ENCODE data around the gene PLCB3. TPM values are rescaled to one million over a fixed set of nuclear protein-coding genes. Genes with fewer than 3 reads are reported as not detected.
A peak's percentile ranks its signal among the peaks of the same experiment; 100 is the strongest.
"Not testable (repeated sequence)": the region's sequence is repeated elsewhere in the genome, so short reads cannot be mapped to it uniquely, and the experiment has no call there.

The PLCB3 gene
- total RNA-seq, 1 experiment from 2014 or later, result 40.6 TPM

GRCh38 chr11:64245797-64246620 is 5.3 kb upstream of the PLCB3 start:
- Histone ChIP-seq H3K4me1 (peaks cover 32% of the 10 kb centered on the region), H3K27me3 (replicated peaks; ENCODE audit: control insufficient read depth, insufficient read depth, low read length) (no peaks in the 10 kb centered on the region), H3K36me3 (ENCODE audit: control insufficient read depth, insufficient read depth, low read length) (0 out of 2 replicates have a peak, but pooled peaks cover 3% of the 10 kb centered on the region), H3K9me3 (no peaks in the 10 kb centered on the region), H3K4me3 (ENCODE audit: low read depth, low read length) (peak overlapping the region; percentile 90)
- peak; percentile 72 to 85 for DNase-seq
- no peak for TF ChIP-seq CTCF (IDR thresholded peaks at IDR 0.05; ENCODE audit: insufficient read depth in 1 of 2, low read depth in 1 of 2, low read length in 1 of 2, severe bottlenecking in 1 of 2, unreplicated experiment in 1 of 2)
- ChIA-PET CTCF (interaction anchor here (0.5 to 1.5 kb wide), 8 partner anchors 8 to 1029 kb away, joined by 3 to 6 read pairs (median 4); partner anchors contain the start of gene NAA40), POLR2A (interaction anchor here (0.5 to 2.0 kb wide), 6 partner anchors 16 to 611 kb away, joined by 3 to 22 read pairs (median 4); partner anchors contain the start of genes DNAJC4, PRDX5, STIP1 and TRMT112)
- no TSS peak for BruUV-seq (replicated peaks)
- peaks cover 57% of the 10 kb centered on the region for H3K36me3 Mint-ChIP-seq (ENCODE audit: insufficient read depth, unreplicated experiment)
- no peaks in the 10 kb centered on the region for H3K9me3 Mint-ChIP-seq (ENCODE audit: unreplicated experiment)
- H3K27me3 Mint-ChIP-seq (ENCODE audit: insufficient read depth, unreplicated experiment), result no peaks in the 10 kb centered on the region
- intact Hi-C loops (cut with micrococcal nuclease; ENCODE audit: unreplicated experiment), result no loop called here
- H3K27ac Mint-ChIP-seq (ENCODE audit: unreplicated experiment), result peak overlapping the region; percentile 90
- peak overlapping the region; percentile 97 for H3K4me3 Mint-ChIP-seq (ENCODE audit: unreplicated experiment)
- peaks cover 20% of the 10 kb centered on the region for H3K4me1 Mint-ChIP-seq (ENCODE audit: low read depth, unreplicated experiment)

- H3K27me3 Mint-ChIP-seq (ENCODE audit: insufficient read depth, unreplicated experiment); H3K9me3 Mint-ChIP-seq (ENCODE audit: unreplicated experiment); DNase-seq; BruUV-seq (replicated peaks); H3K9me3 ChIP-seq; intact Hi-C loops (cut with micrococcal nuclease; ENCODE audit: unreplicated experiment); H3K27me3 ChIP-seq (replicated peaks; ENCODE audit: control insufficient read depth, insufficient read depth, low read length); H3K36me3 ChIP-seq (ENCODE audit: control insufficient read depth, insufficient read depth, low read length): not testable (repeated sequence)
- Mint-ChIP-seq H3K27ac (ENCODE audit: unreplicated experiment) (peak overlapping the region; percentile 90), H3K36me3 (ENCODE audit: insufficient read depth, unreplicated experiment) (peaks cover 52% of the 10 kb centered on the region), H3K4me3 (ENCODE audit: unreplicated experiment) (peak overlapping the region; percentile 97), H3K4me1 (ENCODE audit: low read depth, unreplicated experiment) (peaks cover 20% of the 10 kb centered on the region)
- ChIA-PET CTCF (interaction anchor here (1.0 to 1.5 kb wide), 5 partner anchors 9 to 307 kb away, joined by 3 to 5 read pairs (median 3); partner anchors contain the start of gene NAA40), POLR2A (interaction anchor here (0.5 to 2.0 kb wide), 4 partner anchors 23 to 71 kb away, joined by 3 to 22 read pairs (median 4); partner anchors contain the start of genes PRDX5, STIP1 and TRMT112)
- Histone ChIP-seq H3K4me1 (peaks cover 32% of the 10 kb centered on the region), H3K4me3 (ENCODE audit: low read depth, low read length) (peak overlapping the region; percentile 90)
These were observed 4.8 kb upstream of the PLCB3 start for GRCh38 chr11:64246621-64246870.

GRCh38 chr11:64246871-64247728 is 4.2 kb upstream of the PLCB3 start, which contains the start of gene PPP1R14B:
TSS of gene PPP1R14B (minus strand) at chr11:64246943. CDS start at chr11:64246673, 270 bp downstream.
- H3K4me3 Mint-ChIP-seq (ENCODE audit: unreplicated experiment), result peak within 1 kb of the TSS; percentile 97
- H3K9me3 Mint-ChIP-seq (ENCODE audit: unreplicated experiment), result no peaks in the 10 kb centered on the region
- intact Hi-C loops (cut with micrococcal nuclease; ENCODE audit: unreplicated experiment), result no loop called here
- H3K36me3 Mint-ChIP-seq (ENCODE audit: insufficient read depth, unreplicated experiment), result peaks cover 52% of the 10 kb centered on the region
- Histone ChIP-seq H3K9me3 (no peaks in the 10 kb centered on the region), H3K4me3 (ENCODE audit: low read depth, low read length) (peak within 1 kb of the TSS; percentile 91), H3K36me3 (ENCODE audit: control insufficient read depth, insufficient read depth, low read length) (0 out of 2 replicates have a peak, but pooled peaks cover 3% of the 10 kb centered on the region), H3K27me3 (replicated peaks; ENCODE audit: control insufficient read depth, insufficient read depth, low read length) (no peaks in the 10 kb centered on the region), H3K4me1 (peaks cover 32% of the 10 kb centered on the region)
- peak; percentile 92 to 95 for DNase-seq
- TF ChIP-seq CTCF (IDR thresholded peaks at IDR 0.05; ENCODE audit: insufficient read depth in 1 of 2, low read depth in 1 of 2, low read length in 1 of 2, severe bottlenecking in 1 of 2, unreplicated experiment in 1 of 2), result no peak
- CTCF ChIA-PET, result interaction anchor here (0.6 to 1.5 kb wide), 7 partner anchors 10 to 1028 kb away, joined by 3 to 5 read pairs (median 3); partner anchors contain the start of gene NAA40
- peaks cover 20% of the 10 kb centered on the region for H3K4me1 Mint-ChIP-seq (ENCODE audit: low read depth, unreplicated experiment)
- no peaks in the 10 kb centered on the region for H3K27me3 Mint-ChIP-seq (ENCODE audit: insufficient read depth, unreplicated experiment)
- POLR2A ChIA-PET, result interaction anchor here (0.5 to 2.0 kb wide), 3 partner anchors 22 to 71 kb away, joined by 3 to 22 read pairs (median 4); partner anchors contain the start of genes PRDX5 and TRMT112
- no TSS peak for BruUV-seq (replicated peaks)
- H3K27ac Mint-ChIP-seq (ENCODE audit: unreplicated experiment), result peak within 1 kb of the TSS; percentile 90
